Vagina (tissue), 2 donors: ENCODE measurements around the gene GATAD2B. TPM values are rescaled to one million over a fixed set of nuclear protein-coding genes. Genes with fewer than 3 reads are reported as not detected.

Experiments
- DNase-seq, 2 donors: peaks; one replicate each; pipeline ENCODE4 v3.0.0-alpha.2; 2017; ENCODE audit errors: extremely low spot score in 2 of 2
- H3K27ac ChIP-seq: fragments of 200-600 bp; sonication (generic); one replicate; pipeline ENCODE4 v1.5.1; 2019
- H3K27me3 ChIP-seq: fragments of 200-600 bp; sonication (generic); one replicate; pipeline ENCODE4 v1.5.1; 2019
- H3K36me3 ChIP-seq, 2 donors: fragments of 200-600 bp; sonication (generic); one replicate each; pipeline ENCODE4 v1.5.1; 2017 to 2019
- H3K4me1 ChIP-seq: fragments of 200-600 bp; sonication (generic); one replicate; pipeline ENCODE4 v1.5.1; 2019
- H3K4me3 ChIP-seq, 2 donors: fragments of 200-600 bp; sonication (generic); 1 replicate in 1 of 2; 2 replicates in 1 of 2; pipeline ENCODE4 v1.5.1; 2016 to 2019
- H3K9me3 ChIP-seq: fragments of 200-600 bp; sonication (generic); one replicate; pipeline ENCODE4 v1.5.1; 2019
- CTCF ChIP-seq, 3 experiments: fragments of 450-650 bp in 2 of 3; fragments of 200-600 bp in 1 of 3; sonication (generic) in 1 of 3; IDR thresholded peaks; one replicate each; pipeline ENCODE4 v1.5.1; 2017 to 2019; ENCODE audit warnings: antibody characterized with exemption in 3 of 3, mild to moderate bottlenecking in 2 of 3, moderate library complexity in 2 of 3
- POLR2A ChIP-seq, 2 donors: fragments of 450-650 bp; IDR thresholded peaks; one replicate each; pipeline ENCODE4 v1.6.1; 2017; ENCODE audit warnings: antibody characterized with exemption in 2 of 2, mild to moderate bottlenecking in 2 of 2, moderate library complexity in 2 of 2
- POLR2AphosphoS5 ChIP-seq, 2 donors: sonication (generic); formaldehyde crosslinking; IDR thresholded peaks; one replicate each; pipeline ENCODE4 v1.9.0; 2017; ENCODE audit warnings: antibody characterized with exemption in 2 of 2, mild to moderate bottlenecking in 2 of 2, low read depth in 1 of 2; ENCODE audit not compliant: insufficient read depth in 1 of 2
- intact Hi-C: fragments of 100-400 bp; cut with DNase I; formaldehyde crosslinking; loops from one replicate; pipeline ENCODE4 v1.15.1; 2023
- microRNA-seq: library from miRNA; unstranded; fragments of <30 nt; microRNA quantifications from one replicate; pipeline ENCODE4, GENCODE V29; 2017; ENCODE audit warnings: borderline number of aligned reads, borderline replicate concordance
- small RNA-seq: library from RNA; depleted of rRNA; stranded (forward); fragments of <200 nt; gene quantifications from one replicate; pipeline ENCODE3, GENCODE V24; 2016
- total RNA-seq: library from RNA; depleted of rRNA; stranded (reverse); fragments of >200 nt; gene quantifications from one replicate; pipeline ENCODE4 v1.2.3, GENCODE V29; 2016

Gene GATAD2B
- total RNA-seq, 1 donor from 2014 or later: 24.1 TPM

DNA sequence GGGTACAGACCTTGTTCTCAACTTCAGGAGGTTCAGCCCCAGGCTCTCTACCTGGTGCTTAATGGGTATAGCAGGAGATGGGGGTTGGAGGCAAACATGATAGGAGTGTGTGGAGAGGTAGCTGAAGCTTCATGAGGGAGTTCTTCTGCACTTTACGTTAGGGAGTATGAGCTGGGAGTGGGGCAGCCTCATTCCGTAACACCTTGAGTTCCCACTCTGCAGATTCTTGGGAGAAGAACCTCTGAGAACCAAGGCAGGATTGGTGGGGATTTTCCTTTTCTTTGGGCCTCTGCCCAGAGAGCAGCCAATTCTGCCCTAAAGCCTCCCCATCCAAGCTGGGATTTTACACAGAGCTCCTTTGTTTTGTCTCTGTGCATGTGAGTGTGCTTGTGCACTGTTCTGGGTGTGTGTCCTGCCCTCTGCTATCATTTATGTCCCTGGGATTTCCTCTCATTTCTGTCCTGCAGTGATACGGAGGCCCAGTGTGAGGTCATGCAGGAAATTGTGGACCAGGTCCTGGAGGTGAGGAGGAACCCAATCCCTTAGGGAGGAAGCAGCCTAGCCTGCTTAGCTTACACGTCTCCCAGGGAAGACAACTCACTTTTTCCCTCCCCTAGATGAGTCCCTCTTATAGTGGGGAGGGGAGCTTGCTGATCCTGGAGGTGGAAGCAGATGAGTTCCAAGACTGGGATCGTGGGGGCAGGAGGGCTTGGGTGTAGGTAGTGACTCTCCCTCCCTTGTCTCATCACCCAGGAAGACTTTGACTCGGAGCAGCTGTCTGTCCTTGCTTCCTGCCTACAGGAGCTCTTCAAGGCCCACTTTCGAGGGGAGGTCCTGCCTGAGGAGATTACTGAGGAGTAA is 159.2 kb downstream of the GATAD2B start:
- intact Hi-C loops: no loop called here
- TF ChIP-seq POLR2A (IDR thresholded peaks at IDR 0.05) (no peak), POLR2AphosphoS5 (IDR thresholded peaks at IDR 0.05; ENCODE audit: insufficient read depth in 1 of 2, low read depth in 1 of 2) (no peak), CTCF (IDR thresholded peaks at IDR 0.05) (no peak)
- H3K36me3 ChIP-seq: peaks cover 4 to 74% of the 10 kb centered on the region in 2 donors

GRCh38 chr1:153760440-153760839 is 162.3 kb downstream of the GATAD2B start:
- no peak overlapping the region for H3K4me3 ChIP-seq
- peaks cover 4 to 84% of the 10 kb centered on the region in 2 donors for H3K36me3 ChIP-seq
- intact Hi-C loops: no loop called here
- DNase-seq: no peak
- H3K9me3 ChIP-seq: no peaks in the 10 kb centered on the region
- no peak overlapping the region for H3K27ac ChIP-seq
- no peaks in the 10 kb centered on the region for H3K4me1 ChIP-seq
- TF ChIP-seq CTCF (IDR thresholded peaks at IDR 0.05): no peak
- no peaks in the 10 kb centered on the region for H3K27me3 ChIP-seq

More for the DNA sequence above, 159.2 kb downstream of the GATAD2B start:
- no peak for DNase-seq
- Histone ChIP-seq H3K9me3 (no peaks in the 10 kb centered on the region), H3K27ac (peak overlapping the region; percentile 6), H3K4me3 (no peak overlapping the region), H3K27me3 (no peaks in the 10 kb centered on the region), H3K4me1 (no peaks in the 10 kb centered on the region)

Small RNA genes lying within 50 kb of the gene (microRNA-seq; reads per million reads assigned to microRNA genes)
- not detected for gene MIR6737

Small RNA genes lying within 50 kb of the gene (small RNA-seq; reads per million reads assigned to genes)
- not detected for gene AL831737.1
- gene MIR6737: not detected
- not detected for gene RF00019

Other genes starting within 250 kb of the GATAD2B start
- 45.9 TPM for gene NPR1, start 244.3 kb downstream of the GATAD2B start, total RNA-seq
- gene INTS3, start 194.9 kb downstream of the GATAD2B start, total RNA-seq: 45.9 TPM
- gene SLC27A3, start 147.6 kb downstream of the GATAD2B start, total RNA-seq: 31.4 TPM
- 42.7 TPM for gene DENND4B, start 23.7 kb upstream of the GATAD2B start, total RNA-seq
- 19.2 TPM for gene CRTC2, start 35.6 kb upstream of the GATAD2B start, total RNA-seq
- 77.8 TPM for gene SLC39A1, start 40.6 kb upstream of the GATAD2B start, total RNA-seq
- 15.2 TPM for gene CREB3L4, start 44.9 kb upstream of the GATAD2B start, total RNA-seq
- gene JTB, start 54.7 kb upstream of the GATAD2B start, total RNA-seq: 194 TPM
- gene RAB13, start 63.4 kb upstream of the GATAD2B start, total RNA-seq: 49.8 TPM
- gene RPS27, start 67.8 kb upstream of the GATAD2B start, total RNA-seq: 1,771 TPM
- not detected for gene NUP210L, start 232.1 kb upstream of the GATAD2B start, total RNA-seq